ENCODE measurements around the gene IGFL4. TPM values are rescaled to one million over a fixed set of nuclear protein-coding genes. Genes with fewer than 3 reads are reported as not detected.
A peak's percentile ranks its signal among the peaks of the same experiment; 100 is the strongest.
"Not testable (repeated sequence)": the region's sequence is repeated elsewhere in the genome, so short reads cannot be mapped to it uniquely, and the experiment has no call there.

IGFL4 gene
- polyA plus RNA-seq, 1 experiment, result not detected

DNA sequence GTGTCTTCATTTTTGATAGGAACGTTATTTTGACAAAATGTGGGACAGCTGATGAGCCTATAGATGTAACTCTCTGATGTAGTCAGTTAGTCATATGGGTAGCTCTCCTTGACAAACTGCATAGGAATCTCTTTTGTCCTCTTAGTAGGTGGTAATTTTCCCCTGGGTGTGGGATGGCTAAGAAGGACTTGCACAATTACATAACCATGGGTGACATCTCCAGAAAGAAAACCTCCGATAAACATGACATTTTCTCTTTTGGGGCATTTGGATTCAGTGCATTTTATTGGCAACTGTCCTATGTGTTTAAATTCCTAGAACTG lies 41.9 kb upstream of the IGFL4 start:
- H3K27me3 ChIP-seq (ENCODE audit: control insufficient read depth, insufficient read depth, low read length), result peaks cover 19% of the 10 kb centered on the region
- TF ChIP-seq, protein P1, sequence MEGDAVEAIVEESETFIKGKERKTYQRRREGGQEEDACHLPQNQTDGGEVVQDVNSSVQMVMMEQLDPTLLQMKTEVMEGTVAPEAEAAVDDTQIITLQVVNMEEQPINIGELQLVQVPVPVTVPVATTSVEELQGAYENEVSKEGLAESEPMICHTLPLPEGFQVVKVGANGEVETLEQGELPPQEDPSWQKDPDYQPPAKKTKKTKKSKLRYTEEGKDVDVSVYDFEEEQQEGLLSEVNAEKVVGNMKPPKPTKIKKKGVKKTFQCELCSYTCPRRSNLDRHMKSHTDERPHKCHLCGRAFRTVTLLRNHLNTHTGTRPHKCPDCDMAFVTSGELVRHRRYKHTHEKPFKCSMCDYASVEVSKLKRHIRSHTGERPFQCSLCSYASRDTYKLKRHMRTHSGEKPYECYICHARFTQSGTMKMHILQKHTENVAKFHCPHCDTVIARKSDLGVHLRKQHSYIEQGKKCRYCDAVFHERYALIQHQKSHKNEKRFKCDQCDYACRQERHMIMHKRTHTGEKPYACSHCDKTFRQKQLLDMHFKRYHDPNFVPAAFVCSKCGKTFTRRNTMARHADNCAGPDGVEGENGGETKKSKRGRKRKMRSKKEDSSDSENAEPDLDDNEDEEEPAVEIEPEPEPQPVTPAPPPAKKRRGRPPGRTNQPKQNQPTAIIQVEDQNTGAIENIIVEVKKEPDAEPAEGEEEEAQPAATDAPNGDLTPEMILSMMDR (IDR thresholded peaks at IDR 0.05; ENCODE audit: insufficient read depth, low read depth, low read length), result no peak
- DNase-seq (ENCODE audit: low read depth), result no peak
- no peaks in the 10 kb centered on the region for H3K36me3 ChIP-seq (ENCODE audit: control insufficient read depth, insufficient read depth, low read length)
- H3K4me3 ChIP-seq (ENCODE audit: low read depth, low read length), result no peak overlapping the region
- POLR2A ChIA-PET, result no interaction called here
- CTCF ChIA-PET, result interaction anchor here (0.6 to 7.7 kb wide), 21 partner anchors 10 to 399 kb away, joined by 3 to 212 read pairs (median 4); partner anchors contain the start of gene IGFL2

DNA sequence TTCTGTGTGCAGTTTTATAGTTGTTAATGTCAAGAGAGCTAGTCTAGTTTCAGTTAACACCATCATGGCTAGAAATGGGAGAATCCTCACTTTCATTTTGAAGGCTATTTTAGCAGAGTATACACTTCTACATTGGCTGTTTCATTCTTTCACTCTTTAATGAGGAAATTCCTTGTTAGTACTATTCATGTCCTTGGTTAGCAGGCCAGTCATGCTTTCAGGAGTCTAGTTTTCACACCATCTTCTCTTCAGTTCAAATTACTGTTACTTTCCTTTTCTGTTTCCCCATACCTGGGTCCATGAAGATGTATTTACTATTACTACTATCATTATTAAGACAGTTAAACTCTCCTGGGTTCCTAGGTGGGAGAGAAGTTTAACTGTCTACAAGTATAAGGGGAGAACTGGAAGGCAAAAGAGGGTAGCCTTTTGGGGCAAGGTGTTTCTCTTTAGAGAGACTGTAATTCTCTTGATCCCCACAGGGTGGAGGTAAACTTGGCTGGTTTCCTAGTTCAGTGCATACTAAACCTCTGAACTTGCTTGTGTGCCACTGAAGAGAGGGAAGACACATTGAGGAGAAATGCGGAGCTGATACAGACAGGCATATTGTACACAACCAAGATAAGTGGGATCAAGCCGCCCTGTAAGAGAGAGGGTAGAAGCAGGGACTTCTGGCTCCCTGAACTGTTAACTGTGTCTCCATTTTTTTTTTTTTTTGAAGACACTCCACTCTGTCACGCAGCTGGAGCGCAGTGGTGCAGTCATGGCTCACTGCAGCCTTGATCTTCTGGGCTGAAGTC lies 41.3 kb upstream of the IGFL4 start:
- no peak overlapping the region for H3K4me3 ChIP-seq (ENCODE audit: low read depth, low read length)
- ChIA-PET POLR2A (no interaction called here), CTCF (interaction anchor here (0.6 to 7.7 kb wide), 24 partner anchors 11 to 400 kb away, joined by 3 to 212 read pairs (median 4); partner anchors contain the start of gene IGFL2)
- H3K36me3 ChIP-seq (ENCODE audit: control insufficient read depth, insufficient read depth, low read length), result no peaks in the 10 kb centered on the region
- DNase-seq (ENCODE audit: low read depth), result no peak
- H3K27me3 ChIP-seq (ENCODE audit: control insufficient read depth, insufficient read depth, low read length), result peaks cover 22% of the 10 kb centered on the region
- TF ChIP-seq, protein P1 (IDR thresholded peaks at IDR 0.05; ENCODE audit: insufficient read depth, low read depth, low read length), result peak; percentile 64

DNA sequence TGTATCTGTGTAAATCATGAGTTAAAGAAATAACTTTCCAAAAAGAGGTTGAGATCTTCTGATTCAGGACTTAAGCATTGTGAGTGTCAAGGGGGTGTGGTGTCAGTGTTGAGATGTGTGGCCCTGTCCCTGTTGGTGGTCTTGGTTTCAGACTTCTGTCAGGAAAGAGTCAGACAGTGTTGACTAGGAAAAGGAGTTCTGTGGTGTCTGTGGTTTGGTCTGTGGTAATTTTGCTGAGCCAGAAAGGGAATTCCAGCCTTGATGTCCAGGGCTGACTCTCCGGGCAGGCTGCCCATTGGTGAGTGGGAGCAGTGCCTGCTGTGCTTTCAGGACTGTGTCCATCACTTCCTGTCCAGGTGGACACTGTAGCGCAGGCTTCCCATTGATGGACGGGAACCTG lies 39.8 kb upstream of the IGFL4 start:
- POLR2A ChIA-PET, result no interaction called here
- H3K4me3 ChIP-seq (ENCODE audit: low read depth, low read length), result no peak overlapping the region
- peak; percentile 37 for DNase-seq (ENCODE audit: low read depth)
- no peaks in the 10 kb centered on the region for H3K36me3 ChIP-seq (ENCODE audit: control insufficient read depth, insufficient read depth, low read length)
- H3K27me3 ChIP-seq (ENCODE audit: control insufficient read depth, insufficient read depth, low read length), result peaks cover 29% of the 10 kb centered on the region
- CTCF ChIA-PET, result interaction anchor here (0.7 to 7.7 kb wide), 8 partner anchors 21 to 183 kb away, joined by 3 to 212 read pairs (median 28); no protein-coding TSS in a partner anchor
- TF ChIP-seq, protein P1 (IDR thresholded peaks at IDR 0.05; ENCODE audit: insufficient read depth, low read depth, low read length), result no peak

DNA sequence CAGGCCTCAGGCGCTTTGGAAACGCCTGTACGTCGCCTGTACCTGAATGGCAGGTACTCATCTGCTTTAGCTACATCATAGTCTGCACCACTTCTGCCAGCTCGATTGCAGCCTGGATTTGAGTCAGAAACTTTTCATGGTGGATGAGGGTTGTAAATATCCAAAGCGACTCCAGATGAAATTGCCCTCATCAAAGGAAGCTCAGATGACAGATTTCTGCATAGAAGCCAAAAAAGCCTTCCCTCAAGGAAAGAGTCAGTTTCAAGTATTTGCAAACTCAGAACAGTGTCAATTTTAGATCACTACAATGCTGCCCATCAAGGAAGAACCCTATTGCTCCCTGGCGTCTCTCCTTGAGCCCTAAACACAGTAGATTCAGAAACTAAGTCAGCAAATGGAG lies 38.8 kb upstream of the IGFL4 start:
- POLR2A ChIA-PET, result no interaction called here
- H3K27me3 ChIP-seq (ENCODE audit: control insufficient read depth, insufficient read depth, low read length), result peaks cover 29% of the 10 kb centered on the region
- DNase-seq (ENCODE audit: low read depth), result no peak
- no peak overlapping the region for H3K4me3 ChIP-seq (ENCODE audit: low read depth, low read length)
- TF ChIP-seq, protein P1 (IDR thresholded peaks at IDR 0.05; ENCODE audit: insufficient read depth, low read depth, low read length), result no peak
- H3K36me3 ChIP-seq (ENCODE audit: control insufficient read depth, insufficient read depth, low read length), result no peaks in the 10 kb centered on the region
- CTCF ChIA-PET, result interaction anchor here (0.7 to 7.7 kb wide), 7 partner anchors 22 to 184 kb away, joined by 3 to 212 read pairs (median 49); no protein-coding TSS in a partner anchor

DNA sequence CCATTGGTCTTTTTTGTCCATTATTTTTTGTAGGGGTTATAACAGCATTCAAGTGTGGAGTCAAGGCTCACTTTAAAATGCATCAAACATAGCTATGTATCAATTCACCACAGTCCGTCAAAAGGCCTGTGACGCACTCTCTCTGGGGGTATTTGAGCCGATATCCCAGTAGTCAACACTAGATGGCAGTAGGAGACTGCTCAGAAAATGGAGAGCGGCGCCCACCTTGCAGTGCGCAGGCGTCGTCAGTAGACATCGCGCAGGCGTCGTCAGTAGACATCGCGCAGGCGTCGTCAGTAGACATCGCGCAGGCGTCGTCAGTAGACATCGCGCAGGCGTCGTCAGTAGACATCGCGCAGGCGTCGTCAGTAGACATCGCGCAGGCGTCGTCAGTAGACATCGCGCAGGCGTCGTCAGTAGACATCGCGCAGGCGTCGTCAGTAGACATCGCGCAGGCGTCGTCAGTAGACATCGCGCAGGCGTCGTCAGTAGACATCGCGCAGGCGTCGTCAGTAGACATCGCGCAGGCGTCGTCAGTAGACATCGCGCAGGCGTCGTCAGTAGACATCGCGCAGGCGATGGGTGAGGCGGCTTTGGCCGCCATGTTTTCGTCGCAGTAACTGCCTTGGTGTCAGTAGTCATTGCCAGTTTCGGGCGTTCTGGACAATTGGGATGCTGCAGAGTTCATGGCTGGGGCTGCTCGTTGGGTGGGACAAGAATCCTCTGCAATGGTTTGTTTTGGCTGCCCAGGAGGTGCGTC lies 38.0 kb upstream of the IGFL4 start:
- CTCF ChIA-PET, result interaction anchor here (0.6 to 7.7 kb wide), 25 partner anchors 9 to 342 kb away, joined by 3 to 212 read pairs (median 6); partner anchors contain the start of genes CCDC61 and IGFL3
- POLR2A ChIA-PET, result not testable (repeated sequence)

More for the DNA sequence above, 38.0 kb upstream of the IGFL4 start:
- peaks cover 28% of the 10 kb centered on the region for H3K27me3 ChIP-seq (ENCODE audit: control insufficient read depth, insufficient read depth, low read length)
- DNase-seq (ENCODE audit: low read depth); H3K36me3 ChIP-seq (ENCODE audit: control insufficient read depth, insufficient read depth, low read length); H3K4me3 ChIP-seq (ENCODE audit: low read depth, low read length): not testable (repeated sequence)
- TF ChIP-seq, protein P1 (IDR thresholded peaks at IDR 0.05; ENCODE audit: insufficient read depth, low read depth, low read length), result peak; percentile 47
